GM19452 (cell line): ENCODE measurements around the gene ATP2C2.

Experiments
- ATAC-seq: cut with Tn5 transposase; IDR thresholded peaks from one replicate; pipeline ENCODE4 v1.9.1; 2021; ENCODE audit not compliant: unreplicated experiment

ATP2C2 gene

DNA sequence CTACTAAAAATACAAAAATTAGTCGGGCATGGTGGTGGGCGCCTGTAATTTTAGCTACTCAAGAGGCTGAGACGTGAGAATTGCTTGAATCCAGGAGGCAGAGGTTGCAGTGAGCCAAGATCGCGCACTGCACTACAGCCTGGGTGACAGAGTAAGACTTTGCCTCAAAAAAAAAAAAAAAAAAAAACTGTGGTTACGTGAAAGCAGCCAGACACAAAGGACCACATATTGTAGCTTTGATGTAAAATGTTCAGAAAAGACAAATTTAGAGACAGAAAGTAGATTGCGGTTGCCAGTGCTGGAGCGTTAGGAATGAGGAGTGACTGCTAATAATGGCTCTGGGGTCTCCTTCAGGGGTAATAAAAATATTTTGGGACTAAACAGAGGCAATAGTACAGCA lies 140.2 kb downstream of the ATP2C2 start:
- no peak for ATAC-seq

DNA sequence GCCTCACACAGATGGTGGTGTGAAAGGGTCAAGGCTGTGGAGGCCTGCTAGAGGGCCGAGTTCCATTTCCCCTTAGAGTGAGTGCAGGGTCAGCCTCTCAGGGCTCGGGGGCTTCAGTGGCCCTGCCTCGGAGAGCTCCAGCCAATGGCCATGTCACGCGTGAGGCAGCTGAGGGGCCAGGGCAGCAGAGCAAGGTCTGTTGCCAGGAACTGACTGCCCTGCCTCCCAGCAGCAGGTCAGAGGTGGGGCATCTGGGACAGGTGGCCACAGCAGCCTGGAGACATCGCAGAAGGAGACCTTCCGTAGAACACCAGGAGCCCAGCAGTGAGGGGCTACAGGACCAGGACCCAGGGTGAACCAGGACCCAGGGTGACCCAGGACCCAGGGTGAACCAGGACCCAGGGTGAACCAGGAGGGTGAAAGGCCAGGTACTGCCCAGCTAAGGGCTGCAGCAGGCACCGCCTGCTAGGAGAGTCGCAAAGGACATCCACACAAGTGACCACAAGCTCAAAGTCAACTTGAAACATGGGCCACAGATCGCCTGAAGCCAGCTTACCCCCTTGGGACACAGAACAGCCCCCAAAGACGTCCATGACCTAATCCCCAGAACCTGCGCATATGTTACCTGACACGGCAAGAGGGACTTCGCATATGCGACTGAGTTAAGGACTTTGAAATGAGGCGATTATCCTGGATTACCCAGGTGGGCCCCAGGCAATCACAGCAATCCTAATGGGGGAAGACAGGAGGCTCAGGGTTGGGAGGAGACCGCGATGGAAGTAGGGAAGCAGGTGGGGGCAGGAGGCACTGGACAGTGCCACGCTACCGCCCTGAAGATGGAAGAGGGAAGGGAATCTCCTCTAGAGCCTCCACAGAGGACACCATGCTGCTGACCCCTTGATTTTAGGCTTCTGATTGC lies 141.0 kb downstream of the ATP2C2 start:
- no peak for ATAC-seq

DNA sequence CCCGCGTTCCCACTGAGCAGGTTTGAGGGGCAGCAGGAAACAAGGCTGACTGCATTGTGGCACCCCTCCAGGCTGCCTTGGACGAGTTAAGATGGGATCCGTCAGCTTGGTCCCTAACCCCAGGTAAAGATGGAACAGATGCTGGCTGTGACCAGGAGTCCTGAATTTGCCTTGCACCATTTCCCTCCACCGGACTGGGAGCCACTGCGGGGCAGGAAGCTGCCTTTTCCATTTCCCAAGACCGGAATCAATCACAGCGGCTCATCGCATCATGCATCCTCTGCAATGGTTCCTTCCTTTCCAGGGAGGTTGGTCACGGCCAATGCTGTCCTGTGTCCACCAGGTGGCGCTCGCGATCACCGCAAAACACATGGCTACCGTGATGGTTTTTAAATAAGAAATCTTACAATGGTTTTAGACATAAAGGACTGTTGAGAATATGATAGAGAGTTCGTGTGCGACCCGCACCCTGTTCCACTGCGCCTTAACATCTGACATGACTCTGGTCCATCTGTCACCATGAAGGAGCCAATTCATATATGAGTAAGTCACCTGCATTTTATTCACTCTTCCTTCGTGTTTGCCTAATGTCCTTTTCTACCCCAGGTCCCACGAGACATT lies 143.0 kb downstream of the ATP2C2 start:
- no peak for ATAC-seq

DNA sequence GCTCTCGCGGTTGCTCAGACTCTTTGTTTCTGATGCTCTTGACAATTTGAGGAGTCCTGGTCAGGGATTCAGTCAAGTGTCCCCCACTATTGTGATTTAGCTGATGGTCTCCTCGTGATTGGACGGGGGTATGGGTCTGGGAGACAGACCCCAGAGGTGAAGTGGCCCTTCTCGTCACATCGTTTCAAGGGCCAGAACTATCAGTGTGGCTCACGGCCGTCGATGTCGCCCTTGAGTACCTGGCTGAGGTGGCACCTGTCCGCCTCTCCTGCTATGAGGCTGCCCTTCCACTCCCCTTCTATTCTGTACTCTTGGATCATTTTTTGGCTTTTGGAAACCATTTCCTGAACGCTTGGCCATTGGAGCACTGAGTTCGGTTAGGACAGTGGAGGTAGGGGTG lies 143.5 kb downstream of the ATP2C2 start:
- no peak for ATAC-seq

DNA sequence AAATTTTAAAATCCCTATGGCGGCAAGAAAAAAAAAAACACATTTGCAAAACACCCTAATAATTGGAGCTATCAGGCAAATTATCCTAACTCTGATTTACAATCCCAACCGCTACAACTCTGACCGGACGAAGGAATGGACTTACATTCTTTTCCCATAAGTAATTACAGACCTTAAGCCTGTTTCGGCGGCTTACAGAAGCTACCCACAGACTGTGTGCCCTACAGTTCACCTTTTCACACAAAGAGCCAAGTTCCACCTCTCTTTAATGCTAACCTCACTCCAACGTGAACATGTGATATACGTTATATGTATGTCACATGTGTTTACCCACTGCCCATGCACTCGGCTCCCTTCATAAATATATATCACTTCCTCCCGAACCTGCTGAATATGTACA lies 144.8 kb downstream of the ATP2C2 start:
- no peak for ATAC-seq

DNA sequence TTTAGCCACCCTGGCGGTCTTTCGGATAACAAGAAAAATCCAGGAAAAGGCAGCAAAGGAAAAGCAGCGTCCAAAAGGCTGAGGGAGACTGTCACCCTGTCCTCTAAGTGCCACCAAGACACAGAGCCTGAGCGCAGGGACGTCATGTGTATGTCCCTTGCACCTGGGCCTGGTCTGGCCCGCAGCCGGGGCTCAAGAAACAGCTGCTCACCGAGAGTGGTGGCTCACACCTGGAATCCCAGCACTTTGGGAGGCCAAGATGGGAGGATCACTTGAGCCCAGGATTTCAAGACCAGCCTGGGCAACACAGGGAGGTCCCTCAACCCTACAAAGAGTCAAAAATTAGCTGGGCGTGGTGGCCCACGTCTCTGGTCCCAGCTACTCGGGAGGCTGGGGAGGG lies 145.3 kb downstream of the ATP2C2 start:
- ATAC-seq = no peak
